GM23338 (cell line): Measurements from ENCODE around the gene CBARP.
A peak's percentile ranks its signal among the peaks of the same experiment; 100 is the strongest.

Source experiments
- EZH2 ChIP-seq: fragments of 200-600 bp; sonication (generic); IDR thresholded peaks from one replicate; pipeline ENCODE4 v1.8.0; 2017; ENCODE audit warnings: antibody characterized with exemption, mild to moderate bottlenecking, low read depth; ENCODE audit not compliant: unreplicated experiment
- POLR2AphosphoS5 ChIP-seq: IDR thresholded peaks from 2 replicates; pipeline ENCODE4 v1.6.1; 2016; ENCODE audit warnings: antibody characterized with exemption, low read depth
- TF ChIP-seq, protein P1 (sequence below), 2 experiments: fragments of 200-600 bp in 1 of 2; sonication (generic) in 1 of 2; conservative IDR thresholded peaks; 2 replicates each; pipeline versions ENCODE4 v1.5.1 to v1.6.1; 2016 to 2017; ENCODE audit warnings: antibody characterized with exemption in 2 of 2, low read depth in 2 of 2, mild to moderate bottlenecking in 2 of 2, moderate library complexity in 1 of 2

DNA sequence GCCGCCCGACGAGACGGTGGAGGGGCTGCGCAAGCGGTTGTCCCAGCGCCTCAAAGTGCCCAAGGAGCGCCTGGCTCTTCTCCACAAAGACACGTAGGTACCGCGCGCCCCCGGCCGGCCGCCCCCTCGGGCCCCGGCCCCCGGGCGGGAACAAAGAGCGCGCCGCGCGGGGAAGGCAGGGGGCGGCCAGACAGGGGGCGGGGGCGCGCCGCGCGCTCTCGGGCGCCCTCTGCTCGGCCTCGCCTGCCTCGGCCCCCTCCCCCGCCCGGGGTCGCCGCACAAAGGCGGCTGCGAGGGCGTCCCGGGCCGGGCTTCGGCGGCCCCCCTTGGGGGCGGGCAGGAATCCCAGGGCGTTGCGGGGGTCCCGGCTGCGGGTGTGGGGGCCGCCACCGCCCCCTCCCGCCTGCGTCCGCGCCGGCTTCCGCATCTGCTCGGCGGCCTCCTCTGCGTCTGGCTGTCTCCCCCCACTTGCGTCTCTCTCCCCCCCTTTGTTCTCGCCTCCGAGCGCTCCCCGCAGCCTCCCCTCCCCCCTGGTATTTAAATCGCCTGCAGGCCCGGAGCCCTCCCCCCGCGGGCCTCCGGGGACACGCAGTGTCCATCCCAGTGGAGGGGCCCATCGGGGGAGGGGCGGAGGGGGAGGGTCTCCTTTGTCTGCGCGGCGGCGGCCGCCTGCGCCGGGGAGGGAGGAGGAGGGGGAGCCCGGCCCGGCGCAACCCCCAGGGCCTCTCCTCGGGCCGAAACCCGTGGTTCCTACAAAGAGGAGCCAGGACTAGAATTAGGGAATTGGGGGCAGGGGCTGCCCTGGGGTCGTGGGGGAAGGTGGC, 12.8 kb upstream of the CBARP start:
- 0 out of 2 replicates have a peak, but pooled peaks have one; percentile 15 for TF ChIP-seq POLR2AphosphoS5
- no peak for TF ChIP-seq EZH2
- TF ChIP-seq, protein P1, sequence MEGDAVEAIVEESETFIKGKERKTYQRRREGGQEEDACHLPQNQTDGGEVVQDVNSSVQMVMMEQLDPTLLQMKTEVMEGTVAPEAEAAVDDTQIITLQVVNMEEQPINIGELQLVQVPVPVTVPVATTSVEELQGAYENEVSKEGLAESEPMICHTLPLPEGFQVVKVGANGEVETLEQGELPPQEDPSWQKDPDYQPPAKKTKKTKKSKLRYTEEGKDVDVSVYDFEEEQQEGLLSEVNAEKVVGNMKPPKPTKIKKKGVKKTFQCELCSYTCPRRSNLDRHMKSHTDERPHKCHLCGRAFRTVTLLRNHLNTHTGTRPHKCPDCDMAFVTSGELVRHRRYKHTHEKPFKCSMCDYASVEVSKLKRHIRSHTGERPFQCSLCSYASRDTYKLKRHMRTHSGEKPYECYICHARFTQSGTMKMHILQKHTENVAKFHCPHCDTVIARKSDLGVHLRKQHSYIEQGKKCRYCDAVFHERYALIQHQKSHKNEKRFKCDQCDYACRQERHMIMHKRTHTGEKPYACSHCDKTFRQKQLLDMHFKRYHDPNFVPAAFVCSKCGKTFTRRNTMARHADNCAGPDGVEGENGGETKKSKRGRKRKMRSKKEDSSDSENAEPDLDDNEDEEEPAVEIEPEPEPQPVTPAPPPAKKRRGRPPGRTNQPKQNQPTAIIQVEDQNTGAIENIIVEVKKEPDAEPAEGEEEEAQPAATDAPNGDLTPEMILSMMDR (conservative IDR thresholded peaks at IDR 0.05; ENCODE audit: low read depth in 2 of 2): no peak; a peak in 1 of 4 replicates
